ENCODE measurements around the gene HEXA.
A peak's percentile ranks its signal among the peaks of the same experiment; 100 is the strongest.
"Not testable (repeated sequence)": the region's sequence is repeated elsewhere in the genome, so short reads cannot be mapped to it uniquely, and the experiment has no call there.

Gene HEXA

DNA sequence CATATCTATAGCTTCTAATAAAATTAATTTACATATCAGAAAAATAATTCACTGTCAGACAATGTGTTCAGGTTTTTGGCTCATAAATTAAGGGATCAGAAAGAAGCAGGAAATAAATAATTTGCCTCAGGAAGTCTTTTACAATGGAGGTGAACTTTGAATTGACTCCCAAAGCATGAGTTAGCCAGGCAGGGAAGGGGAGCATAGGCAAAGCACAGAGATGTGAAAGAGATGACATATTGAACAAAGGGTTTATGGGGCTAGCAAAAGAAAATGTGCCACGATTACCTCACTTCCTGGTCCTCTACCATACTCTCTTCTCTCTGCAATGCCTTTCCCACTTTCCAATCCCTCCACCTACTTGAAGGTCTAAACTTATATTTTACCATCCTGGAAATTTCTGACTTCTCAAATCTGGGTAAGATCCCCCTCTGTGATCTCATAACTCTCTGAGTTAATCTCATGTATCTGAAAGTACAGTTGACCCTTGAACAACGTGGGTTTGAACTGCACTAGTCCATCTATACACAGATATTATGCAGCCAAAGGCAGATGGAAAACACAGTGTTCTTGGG, 4.1 kb upstream of the HEXA start:
- Histone ChIP-seq H3K27ac (replicated peaks) (no peak overlapping the region), H3K27me3 (ENCODE audit: insufficient read depth, poor library complexity, severe bottlenecking) (no peaks in the 10 kb centered on the region), H3K4me3 (replicated peaks; ENCODE audit: insufficient read depth, low read length) (no peak overlapping the region)
- no peak for DNase-seq (ENCODE audit: low read depth in 1 of 2, low spot score in 1 of 2)
- TF ChIP-seq, protein P1, sequence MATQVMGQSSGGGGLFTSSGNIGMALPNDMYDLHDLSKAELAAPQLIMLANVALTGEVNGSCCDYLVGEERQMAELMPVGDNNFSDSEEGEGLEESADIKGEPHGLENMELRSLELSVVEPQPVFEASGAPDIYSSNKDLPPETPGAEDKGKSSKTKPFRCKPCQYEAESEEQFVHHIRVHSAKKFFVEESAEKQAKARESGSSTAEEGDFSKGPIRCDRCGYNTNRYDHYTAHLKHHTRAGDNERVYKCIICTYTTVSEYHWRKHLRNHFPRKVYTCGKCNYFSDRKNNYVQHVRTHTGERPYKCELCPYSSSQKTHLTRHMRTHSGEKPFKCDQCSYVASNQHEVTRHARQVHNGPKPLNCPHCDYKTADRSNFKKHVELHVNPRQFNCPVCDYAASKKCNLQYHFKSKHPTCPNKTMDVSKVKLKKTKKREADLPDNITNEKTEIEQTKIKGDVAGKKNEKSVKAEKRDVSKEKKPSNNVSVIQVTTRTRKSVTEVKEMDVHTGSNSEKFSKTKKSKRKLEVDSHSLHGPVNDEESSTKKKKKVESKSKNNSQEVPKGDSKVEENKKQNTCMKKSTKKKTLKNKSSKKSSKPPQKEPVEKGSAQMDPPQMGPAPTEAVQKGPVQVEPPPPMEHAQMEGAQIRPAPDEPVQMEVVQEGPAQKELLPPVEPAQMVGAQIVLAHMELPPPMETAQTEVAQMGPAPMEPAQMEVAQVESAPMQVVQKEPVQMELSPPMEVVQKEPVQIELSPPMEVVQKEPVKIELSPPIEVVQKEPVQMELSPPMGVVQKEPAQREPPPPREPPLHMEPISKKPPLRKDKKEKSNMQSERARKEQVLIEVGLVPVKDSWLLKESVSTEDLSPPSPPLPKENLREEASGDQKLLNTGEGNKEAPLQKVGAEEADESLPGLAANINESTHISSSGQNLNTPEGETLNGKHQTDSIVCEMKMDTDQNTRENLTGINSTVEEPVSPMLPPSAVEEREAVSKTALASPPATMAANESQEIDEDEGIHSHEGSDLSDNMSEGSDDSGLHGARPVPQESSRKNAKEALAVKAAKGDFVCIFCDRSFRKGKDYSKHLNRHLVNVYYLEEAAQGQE (IDR thresholded peaks at IDR 0.05; ENCODE audit: insufficient replicate concordance, low read depth): no peak
- TF ChIP-seq SPI1 (IDR thresholded peaks at IDR 0.05; ENCODE audit: borderline replicate concordance, low read depth) (no peak), CTCF (IDR thresholded peaks at IDR 0.05; ENCODE audit: insufficient read depth, low read length) (no peak), GABPA (IDR thresholded peaks at IDR 0.05; ENCODE audit: low read depth) (no peak), POLR2AphosphoS5 (IDR thresholded peaks at IDR 0.05; ENCODE audit: low read depth) (no peak)

DNA sequence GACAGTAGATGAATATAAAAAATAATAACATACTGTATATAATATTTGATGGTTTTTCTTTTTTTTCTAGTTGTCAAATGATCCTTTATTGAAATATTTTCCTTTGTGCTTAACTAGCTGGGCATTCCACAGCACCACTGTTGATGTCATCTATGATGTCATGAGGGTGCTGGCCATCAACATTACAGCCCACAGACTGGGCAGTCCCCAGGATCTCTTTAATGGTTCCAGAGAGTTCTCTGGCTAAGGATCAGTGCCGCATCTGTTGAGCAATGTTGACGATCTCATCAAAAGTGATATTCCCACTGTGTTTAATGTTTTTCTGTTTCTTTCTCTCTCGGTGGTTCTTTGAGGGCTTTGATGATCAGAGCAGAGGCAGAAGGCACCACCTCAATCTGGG, 3.3 kb upstream of the HEXA start:
- not testable (repeated sequence) for H3K27me3 ChIP-seq (ENCODE audit: insufficient read depth, poor library complexity, severe bottlenecking); H3K4me3 ChIP-seq (replicated peaks; ENCODE audit: insufficient read depth, low read length); DNase-seq (ENCODE audit: low read depth in 1 of 2, low spot score in 1 of 2); H3K27ac ChIP-seq (replicated peaks)

DNA sequence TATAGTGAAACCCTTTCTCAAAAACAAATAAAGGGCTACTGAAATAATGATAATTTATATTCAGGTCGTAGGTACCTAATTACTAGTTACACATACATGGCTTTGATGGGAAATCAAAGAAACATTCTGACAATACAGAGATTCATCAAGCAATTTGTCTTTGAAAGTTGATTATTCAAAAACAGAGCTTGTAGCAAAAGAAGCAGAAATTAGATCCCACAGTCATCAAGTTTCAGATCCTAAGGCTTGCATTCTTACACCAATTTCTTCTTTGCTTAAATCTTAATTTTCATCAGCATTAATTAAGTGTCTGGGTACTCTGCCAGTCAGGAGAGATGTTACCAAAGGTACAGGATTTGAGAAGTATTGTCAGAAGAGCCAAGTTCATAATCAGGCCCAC, 1.5 kb upstream of the HEXA start:
- Histone ChIP-seq H3K27me3 (ENCODE audit: insufficient read depth, poor library complexity, severe bottlenecking) (no peaks in the 10 kb centered on the region), H3K4me3 (replicated peaks; ENCODE audit: insufficient read depth, low read length) (no peak overlapping the region), H3K27ac (replicated peaks) (peak overlapping the region; percentile 92)
- no peak for DNase-seq (ENCODE audit: low read depth in 1 of 2, low spot score in 1 of 2)
- TF ChIP-seq, protein P1 (IDR thresholded peaks at IDR 0.05; ENCODE audit: insufficient replicate concordance, low read depth): no peak
- TF ChIP-seq POLR2AphosphoS5 (IDR thresholded peaks at IDR 0.05; ENCODE audit: low read depth): no peak

DNA sequence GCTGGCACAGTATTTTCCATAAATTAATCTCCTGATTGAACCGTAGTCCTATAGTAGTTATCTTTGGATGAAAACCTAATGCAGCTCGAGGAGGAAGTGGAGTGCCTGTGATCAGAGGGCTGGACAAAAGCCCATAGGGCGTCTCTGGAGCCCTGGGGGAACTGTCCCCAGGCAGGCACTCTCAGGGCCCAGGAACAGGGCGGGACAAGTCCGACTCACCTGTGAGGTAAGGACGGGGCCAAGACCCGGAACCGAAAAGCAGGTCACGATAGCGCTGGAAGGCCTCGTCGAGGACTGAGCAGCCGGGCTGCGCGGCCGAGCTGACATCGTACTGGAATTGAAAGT, 341 bp downstream of the HEXA start:
- H3K27ac ChIP-seq (replicated peaks): peak overlapping the region; percentile 92
- no peak for TF ChIP-seq POLR2AphosphoS5 (IDR thresholded peaks at IDR 0.05; ENCODE audit: low read depth)
- peak; percentile 74; the same call in 1 of the 2 replicates for TF ChIP-seq SPI1 (IDR thresholded peaks at IDR 0.05; ENCODE audit: borderline replicate concordance, low read depth)
- TF ChIP-seq GABPA (IDR thresholded peaks at IDR 0.05; ENCODE audit: low read depth): no peak
- TF ChIP-seq, protein P1 (IDR thresholded peaks at IDR 0.05; ENCODE audit: insufficient replicate concordance, low read depth): no peak
- TF ChIP-seq CTCF (IDR thresholded peaks at IDR 0.05; ENCODE audit: insufficient read depth, low read length): no peak
- peak in 1 of 2 experiments; percentile 57 for DNase-seq (ENCODE audit: low read depth in 1 of 2, low spot score in 1 of 2)

More for the DNA sequence above, 341 bp downstream of the HEXA start:
- H3K4me3 ChIP-seq (replicated peaks; ENCODE audit: insufficient read depth, low read length): peak overlapping the region; percentile 89
- H3K27me3 ChIP-seq (ENCODE audit: insufficient read depth, poor library complexity, severe bottlenecking): no peaks in the 10 kb centered on the region

All from HL-60 (cell line).